Measurements from ENCODE around the gene NSMCE3.
"Not testable (repeated sequence)": the region's sequence is repeated elsewhere in the genome, so short reads cannot be mapped to it uniquely, and the experiment has no call there.

- not testable (repeated sequence) for TF ChIP-seq CTCF (IDR thresholded peaks at IDR 0.05; ENCODE audit: low read depth, low read length, missing input control); YY1 (IDR thresholded peaks at IDR 0.05); RAD21 (IDR thresholded peaks at IDR 0.05)
Measured at GRCh38 chr15:29224987-29225363, 44.6 kb downstream of the NSMCE3 start.
